Astrocyte of the cerebellum (primary cell): Measurements from ENCODE around the gene PERCC1.

Experiments
- DNase-seq: peaks from one replicate; pipeline ENCODE4 v3.0.0-alpha.2; 2011; ENCODE audit warnings: low read depth
- H3K4me3 ChIP-seq: 2 replicates; pipeline ENCODE4 v1.5.1; 2011; ENCODE audit warnings: mild to moderate bottlenecking, low read depth, low read length, moderate library complexity
- CTCF ChIP-seq: IDR thresholded peaks from 2 replicates; pipeline ENCODE4 v1.5.1; 2012; ENCODE audit warnings: low read length, low read depth, moderate library complexity, mild to moderate bottlenecking; ENCODE audit errors: missing control alignments
- in situ Hi-C: cut with HindIII; loops from 2 replicates; pipeline ENCODE4 v1.10.0; 2017; ENCODE audit warnings: low sequenced_read_pairs

Gene PERCC1

GRCh38 chr16:1407753-1408152 lies 23.1 kb upstream of the PERCC1 start:
- in situ Hi-C loops = no loop called here
- TF ChIP-seq CTCF = no peak
- peak overlapping the region; percentile 56 for H3K4me3 ChIP-seq
- no peak for DNase-seq

DNA sequence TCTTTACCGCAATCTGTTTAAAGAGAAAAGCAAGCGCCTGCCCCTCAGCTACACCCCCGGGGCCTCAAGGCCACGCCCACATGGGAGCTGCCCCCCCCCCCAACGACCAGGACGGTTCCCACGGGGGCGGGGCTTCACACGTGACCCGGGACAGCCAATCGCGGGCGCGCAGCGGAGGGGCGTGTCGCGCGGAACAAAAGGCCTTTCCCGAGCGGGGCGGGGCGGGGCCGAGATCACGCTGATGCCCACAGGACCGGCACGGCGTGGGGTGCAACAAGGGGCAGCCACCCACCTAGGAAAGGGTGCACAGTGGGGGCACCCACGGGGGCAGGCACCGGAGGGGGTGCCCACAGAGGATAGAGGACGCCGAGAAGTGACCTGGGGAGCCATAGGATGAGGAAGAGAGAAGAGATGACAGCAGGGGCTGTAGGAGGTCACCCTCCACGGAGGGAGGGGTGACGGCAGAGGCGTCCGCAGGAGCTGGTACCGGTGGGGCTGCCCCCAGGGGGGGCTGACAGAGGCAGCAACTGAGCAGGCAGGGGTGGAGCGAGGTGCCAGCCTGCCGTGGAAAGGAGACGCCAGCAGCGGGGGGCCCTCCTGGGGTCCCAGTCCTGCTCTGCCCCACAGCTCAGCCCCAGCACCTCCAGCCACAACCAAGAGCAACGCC lies 22.6 kb upstream of the PERCC1 start:
- in situ Hi-C loops = no loop called here
- H3K4me3 ChIP-seq = peak overlapping the region; percentile 56
- no peak for TF ChIP-seq CTCF
- peak; percentile 66 for DNase-seq

DNA sequence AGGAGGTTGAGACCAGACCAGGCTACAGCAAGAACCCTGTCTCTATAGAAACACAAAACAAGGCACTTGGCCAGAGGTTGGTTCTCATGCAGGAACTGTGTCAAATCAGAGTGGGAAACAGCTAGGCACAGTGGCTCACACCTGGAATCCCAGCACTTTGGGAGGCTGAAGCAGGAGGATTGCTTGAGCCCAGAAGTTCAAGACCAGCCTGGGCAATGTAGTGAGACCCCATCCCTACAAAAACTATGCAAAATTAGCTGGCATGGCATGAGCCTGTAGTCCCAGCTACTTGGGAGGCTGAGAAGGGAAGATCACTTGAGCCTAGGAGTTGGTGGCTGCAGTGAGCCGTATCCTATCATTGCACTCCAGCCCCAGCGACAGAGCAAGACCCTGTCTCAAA lies 18.0 kb upstream of the PERCC1 start:
- no peak for TF ChIP-seq CTCF
- no peak for DNase-seq
- in situ Hi-C loops = no loop called here
- H3K4me3 ChIP-seq = no peak overlapping the region

- peak; percentile 65 for TF ChIP-seq CTCF
- in situ Hi-C loops = no loop called here
- H3K4me3 ChIP-seq = peak overlapping the region; percentile 85
- DNase-seq = no peak
These were observed 17.0 kb upstream of the PERCC1 start for GRCh38 chr16:1413684-1414531.

DNA sequence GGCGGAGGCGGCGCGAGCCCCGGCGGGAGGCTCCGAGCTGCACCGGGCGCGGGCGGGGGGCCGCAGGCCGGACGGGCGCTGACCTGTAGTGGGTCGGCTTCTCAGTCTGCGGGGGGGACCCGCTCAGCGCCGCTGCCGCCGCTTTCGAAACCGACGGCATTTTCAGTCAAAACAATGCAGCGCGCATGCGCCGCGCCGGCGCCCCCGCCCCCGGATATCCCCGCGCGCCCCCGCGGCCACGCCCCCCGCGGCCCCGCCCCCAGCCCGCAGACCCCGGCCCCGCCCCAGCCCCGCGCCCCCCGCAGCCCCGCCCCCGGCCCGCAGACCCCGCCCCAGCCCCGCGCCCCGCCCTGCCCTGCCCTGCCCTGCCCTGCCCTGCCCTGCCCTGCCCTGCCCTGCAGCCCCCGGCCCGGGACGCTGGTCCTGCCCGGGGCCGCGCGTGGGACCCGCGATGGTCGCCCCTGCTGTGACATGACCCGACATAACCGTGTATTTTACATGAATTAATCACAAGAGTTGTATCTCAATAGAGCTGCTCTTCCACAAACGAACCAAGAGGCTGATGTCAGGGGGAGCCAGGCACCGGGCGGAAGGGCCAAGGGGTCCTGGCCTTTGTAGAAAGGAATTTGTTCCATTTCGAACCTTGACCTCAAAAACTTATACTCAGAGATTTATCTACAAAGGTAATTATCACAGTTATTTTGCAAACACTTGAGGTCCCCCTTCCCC lies 16.2 kb upstream of the PERCC1 start, which contains the start of gene UNKL:
Gene UNKL, minus strand, starts transcription at position 173 of the 729 bp plus-strand sequence. Its CDS starts 13 bp downstream, at position 160.
- DNase-seq = no peak
- H3K4me3 ChIP-seq = peak within 1 kb of the TSS; percentile 85
- no peak for TF ChIP-seq CTCF
- in situ Hi-C loops = no loop called here

GRCh38 chr16:1416521-1416941 lies 14.3 kb upstream of the PERCC1 start:
- in situ Hi-C loops = no loop called here
- no peak for TF ChIP-seq CTCF
- no peak for DNase-seq
- no peak overlapping the region for H3K4me3 ChIP-seq
